H1 (cell line): ENCODE results near the gene PDIA3. TPM values are rescaled to one million over a fixed set of nuclear protein-coding genes. Genes with fewer than 3 reads are reported as not detected.

Experiments used
- CTCF ChIA-PET: fragments of 300-600 bp; sonication (Branson Sonifier 250); formaldehyde crosslinking; loops from one replicate; lab custom pipeline; 2021; ENCODE audit not compliant: partially characterized antibody; lab: Charles Lee
- POLR2A ChIA-PET: fragments of 300-600 bp; sonication (Branson Sonifier 250); formaldehyde crosslinking; loops from one replicate; lab custom pipeline; 2021; ENCODE audit warnings: inconsistent platforms; ENCODE audit not compliant: partially characterized antibody; lab: Charles Lee
- DNase-seq, 2 experiments: peaks; one replicate each; pipeline versions ENCODE4 v3.0.0 to v3.0.0-alpha.2; 2010 to 2022; ENCODE audit warnings: low spot score in 2 of 2, low read depth in 1 of 2, mixed read lengths in 1 of 2
- FAIRE-seq: peaks from 2 replicates; lab custom pipeline; 2011; peaks lifted over from hg19 to GRCh38; lab: Jason Lieb, UNC
- H2AFZ ChIP-seq: 2 replicates; pipeline ENCODE4 v1.8.1; 2012; ENCODE audit warnings: low read length, inconsistent platforms
- H2AK5ac ChIP-seq: 2 replicates; pipeline ENCODE4 v1.6.1; 2013; ENCODE audit warnings: low read depth, low read length
- H2BK120ac ChIP-seq: replicated peaks from 2 replicates; pipeline ENCODE3; 2013; ENCODE audit warnings: low read depth, low read length, inconsistent platforms
- H2BK12ac ChIP-seq: 2 replicates; pipeline ENCODE4 v1.6.1; 2013; ENCODE audit warnings: low read depth, low read length
- H2BK15ac ChIP-seq: 2 replicates; pipeline ENCODE4 v1.6.1; 2013; ENCODE audit warnings: low read length
- H2BK20ac ChIP-seq: 2 replicates; pipeline ENCODE4 v1.6.1; 2013; ENCODE audit warnings: low read length
- H2BK5ac ChIP-seq: 2 replicates; pipeline ENCODE4 v1.6.1; 2013; ENCODE audit warnings: low read depth, low read length
- H3K14ac ChIP-seq: 2 replicates; pipeline ENCODE4 v1.6.1; 2013; ENCODE audit warnings: inconsistent platforms; ENCODE audit not compliant: insufficient read length
- H3K18ac ChIP-seq: 2 replicates; pipeline ENCODE4 v1.6.1; 2013; ENCODE audit warnings: low read length; ENCODE audit errors: extremely low read depth
- H3K23ac ChIP-seq: 2 replicates; pipeline ENCODE4 v1.6.1; 2013; ENCODE audit warnings: inconsistent platforms; ENCODE audit not compliant: insufficient read length
- H3K23me2 ChIP-seq: 2 replicates; pipeline ENCODE4 v1.6.1; 2013; ENCODE audit warnings: low read depth, low read length
- H3K27ac ChIP-seq: 2 replicates; pipeline ENCODE4 v1.6.1; 2011; ENCODE audit warnings: low read depth, low read length, inconsistent platforms
- H3K27me3 ChIP-seq, 4 experiments: replicated peaks in 1 of 4; 1 replicate in 1 of 4; 2 replicates in 3 of 4; pipeline versions ENCODE4 v1.6.1 to v1.8.1; 2011 to 2013; ENCODE audit warnings: low read length in 3 of 4, mild to moderate bottlenecking in 3 of 4, inconsistent platforms in 2 of 4, mixed read lengths in 2 of 4, moderate library complexity in 1 of 4; ENCODE audit not compliant: control insufficient read depth in 3 of 4, insufficient read depth in 3 of 4; ENCODE audit errors: extremely low read depth in 1 of 4
- H3K36me3 ChIP-seq, 4 experiments: 2 replicates each; pipeline versions ENCODE4 v1.6.1 to v1.8.1; 2011 to 2013; ENCODE audit warnings: mild to moderate bottlenecking in 4 of 4, low read length in 3 of 4, moderate library complexity in 2 of 4, control low read depth in 1 of 4, inconsistent platforms in 1 of 4; ENCODE audit not compliant: insufficient read depth in 4 of 4, control insufficient read depth in 2 of 4
- H3K4ac ChIP-seq: replicated peaks from 2 replicates; pipeline ENCODE3; 2013; ENCODE audit warnings: low read length, low read depth, mixed read lengths, inconsistent platforms; ENCODE audit not compliant: insufficient read length
- H3K4me1 ChIP-seq, 4 experiments: replicated peaks in 1 of 4; 1 replicate in 1 of 4; 2 replicates in 3 of 4; pipeline versions ENCODE4 v1.6.1 to v1.8.1; 2011 to 2013; ENCODE audit warnings: low read length in 3 of 4, inconsistent platforms in 2 of 4, mixed read lengths in 1 of 4; ENCODE audit not compliant: insufficient read depth in 4 of 4, control insufficient read depth in 3 of 4
- H3K4me2 ChIP-seq, 2 experiments: 2 replicates each; pipeline versions ENCODE4 v1.6.1 to v1.8.1; 2011 to 2013; ENCODE audit warnings: low read depth in 2 of 2, low read length in 2 of 2, control low read depth in 1 of 2, inconsistent platforms in 1 of 2, mild to moderate bottlenecking in 1 of 2; ENCODE audit not compliant: insufficient read depth in 1 of 2
- H3K4me3 ChIP-seq, 4 experiments: fragments of 200-600, 300-600 bp in 1 of 4; sonication (generic), shearing (Covaris generic), sonication (Bioruptor Twin) in 1 of 4; 2 replicates each; pipeline versions ENCODE4 v1.5.1 to v1.8.1; 2011 to 2016; ENCODE audit warnings: low read length in 4 of 4, low read depth in 3 of 4, control low read depth in 2 of 4, inconsistent platforms in 2 of 4, mild to moderate bottlenecking in 2 of 4, mixed read lengths in 1 of 4, moderate library complexity in 1 of 4; ENCODE audit not compliant: insufficient read depth in 2 of 4; ENCODE audit errors: extremely low read depth in 1 of 4
- H3K56ac ChIP-seq: replicated peaks from 2 replicates; pipeline ENCODE3; 2013; ENCODE audit warnings: low read depth, mild to moderate bottlenecking, mixed read lengths, low read length, inconsistent platforms; ENCODE audit not compliant: insufficient read length
- H3K79me1 ChIP-seq: 2 replicates; pipeline ENCODE4 v1.6.1; 2013; ENCODE audit warnings: low read depth, low read length, control low read depth
- H3K79me2 ChIP-seq, 2 experiments: 2 replicates each; pipeline versions ENCODE4 v1.6.1 to v1.8.1; 2012 to 2013; ENCODE audit warnings: low read length in 2 of 2, mild to moderate bottlenecking in 2 of 2, inconsistent platforms in 1 of 2; ENCODE audit not compliant: insufficient read depth in 2 of 2, control insufficient read depth in 1 of 2
- H3K9ac ChIP-seq, 4 experiments: replicated peaks in 1 of 4; 1 replicate in 1 of 4; 2 replicates in 3 of 4; pipeline versions ENCODE4 v1.6.1 to v1.8.1; 2011 to 2013; ENCODE audit warnings: low read depth in 3 of 4, low read length in 3 of 4, control low read depth in 2 of 4, mild to moderate bottlenecking in 2 of 4, moderate library complexity in 2 of 4, inconsistent platforms in 1 of 4; ENCODE audit errors: extremely low read depth in 1 of 4
- H3K9me3 ChIP-seq, 2 experiments: 2 replicates each; pipeline versions ENCODE4 v1.6.1 to v1.8.1; 2012 to 2013; ENCODE audit warnings: mild to moderate bottlenecking in 2 of 2, moderate library complexity in 2 of 2, control low read depth in 1 of 2, inconsistent platforms in 1 of 2, low read depth in 1 of 2, low read length in 1 of 2, mixed read lengths in 1 of 2; ENCODE audit not compliant: insufficient read depth in 2 of 2
- H4K20me1 ChIP-seq, 2 experiments: replicated peaks in 1 of 2; 2 replicates each; pipeline versions ENCODE3 to v1.8.1; 2011 to 2013; ENCODE audit warnings: inconsistent platforms in 2 of 2, low read length in 2 of 2, mild to moderate bottlenecking in 1 of 2; ENCODE audit not compliant: insufficient read depth in 2 of 2, control insufficient read depth in 1 of 2
- H4K5ac ChIP-seq: 2 replicates; pipeline ENCODE4 v1.6.1; 2013; ENCODE audit warnings: low read length, low read depth, mixed read lengths, inconsistent platforms; ENCODE audit not compliant: insufficient read length
- H4K8ac ChIP-seq: 2 replicates; pipeline ENCODE4 v1.8.0; 2013; ENCODE audit warnings: mild to moderate bottlenecking, moderate library complexity, low read length, inconsistent platforms; ENCODE audit not compliant: insufficient read depth; ENCODE audit errors: extremely low read depth
- H4K91ac ChIP-seq: replicated peaks from 2 replicates; pipeline ENCODE3; 2013; ENCODE audit warnings: low read length, mixed read lengths, inconsistent platforms; ENCODE audit not compliant: insufficient read length
- ATF3 ChIP-seq: IDR thresholded peaks from 2 replicates; pipeline ENCODE4 v1.6.1; 2011; ENCODE audit warnings: low read depth, mild to moderate bottlenecking, low read length; ENCODE audit not compliant: insufficient read depth
- CBX8 ChIP-seq: fragments of 300-800, 300-1000 bp; sonication (generic); IDR thresholded peaks from 2 replicates; pipeline ENCODE4 v1.7.1; 2016; ENCODE audit warnings: low read depth, low read length, borderline replicate concordance
- E2F6 ChIP-seq: IDR thresholded peaks from 2 replicates; pipeline ENCODE4 v1.6.1; 2012; ENCODE audit warnings: inconsistent platforms
- GTF2F1 ChIP-seq: IDR thresholded peaks from 2 replicates; pipeline ENCODE4 v1.6.1; 2012; ENCODE audit warnings: low read depth, low read length, improper control_type of control experiment, borderline replicate concordance
- MAFK ChIP-seq: IDR thresholded peaks from 2 replicates; pipeline ENCODE4 v1.6.1; 2012; ENCODE audit warnings: low read depth, mild to moderate bottlenecking, improper control_type of control experiment, low read length
- POLR2A ChIP-seq, 2 experiments: IDR thresholded peaks; 1 replicate in 1 of 2; 2 replicates in 1 of 2; pipeline ENCODE4 v1.6.1; 2011; ENCODE audit warnings: low read depth in 2 of 2, low read length in 2 of 2, mild to moderate bottlenecking in 2 of 2; ENCODE audit errors: control extremely low read depth in 1 of 2
- RAD21 ChIP-seq, 2 experiments: IDR thresholded peaks in 1 of 2; conservative IDR thresholded peaks in 1 of 2; 2 replicates each; pipeline ENCODE4 v1.6.1; 2011; ENCODE audit warnings: low read depth in 2 of 2, low read length in 2 of 2, improper control_type of control experiment in 1 of 2, inconsistent platforms in 1 of 2, mild to moderate bottlenecking in 1 of 2, moderate library complexity in 1 of 2
- SAP30 ChIP-seq: fragments of 300-600 bp; sonication (generic); IDR thresholded peaks from 2 replicates; pipeline ENCODE4 v1.7.1; 2012; ENCODE audit warnings: low read length, moderate library complexity, mild to moderate bottlenecking, inconsistent platforms; ENCODE audit not compliant: insufficient read depth, insufficient replicate concordance
- SIRT6 ChIP-seq: IDR thresholded peaks from one replicate; pipeline ENCODE4 v1.7.1; 2012; ENCODE audit warnings: low read length, inconsistent platforms
- SRF ChIP-seq: IDR thresholded peaks from 2 replicates; pipeline ENCODE4 v1.6.1; 2011; ENCODE audit warnings: mild to moderate bottlenecking, low read depth, low read length, moderate library complexity
- TEAD4 ChIP-seq: IDR thresholded peaks from 2 replicates; pipeline ENCODE4 v1.6.1; 2012; ENCODE audit warnings: low read depth, low read length, inconsistent platforms, mixed read lengths
- WGBS, 2 experiments: shearing (Covaris generic) in 1 of 2; methylation state at CpG; one replicate each; pipeline versions ENCODE4 v1.1.6 to v1.1.7; 2013 to 2015; ENCODE audit warnings: low lambda C conversion rate in 2 of 2, mixed read lengths in 2 of 2, inconsistent platforms in 1 of 2, low coverage in 1 of 2, missing lambda C conversion rate in 1 of 2; ENCODE audit not compliant: insufficient replicate concordance in 2 of 2, insufficient coverage in 1 of 2, insufficient read length in 1 of 2; ENCODE audit errors: extremely low coverage in 1 of 2, missing lambda C conversion rate in 1 of 2; 5-methylcytosine and 5-hydroxymethylcytosine counted together
- polyA plus RNA-seq, 7 experiments: library from polyadenylated mRNA; depleted of rRNA in 3 of 7; stranded (reverse) in 5 of 7; unstranded in 2 of 7; fragments of >200 nt in 5 of 7; fragments of 200-250 nt in 2 of 7; gene quantifications; 1 replicate in 5 of 7; 2 replicates in 1 of 7; 4 replicates in 1 of 7; pipeline versions ENCODE4 v1.2.1 to v1.2.3, GENCODE V29; 2011 to 2013; ENCODE audit warnings: missing spikeins in 2 of 7, mixed read lengths in 2 of 7
- total RNA-seq: library from RNA; stranded (reverse); fragmentation: NEBNext Ultra II Directional; extraction: Animal tissue kit (Norgen Biotek cat#: 25700); gene quantifications from 2 replicates; pipeline ENCODE4 v1.2.1, GENCODE V29; 2021

PDIA3 gene
- total and polyA plus RNA-seq, 2 of the 8 experiments (the other 6 are each of a cell fraction or from before 2014, with no cell fraction given), result 90.4 to 655 TPM

- DNase-seq, result no peak
- Histone ChIP-seq H2AK5ac (no peak overlapping the region), H4K91ac (no peak overlapping the region), H4K8ac (no peak overlapping the region), H3K4me2 (no peak overlapping the region), H3K23ac (no peak overlapping the region), H2BK15ac (no peak overlapping the region), H3K23me2 (no peaks in the 10 kb centered on the region), H2BK20ac (no peak overlapping the region), H3K36me3 (no peaks in the 10 kb centered on the region; a peak in 2 of 8 replicates), H2AFZ (no peak overlapping the region), H3K27ac (no peak overlapping the region), H3K18ac (no peak overlapping the region), H3K4me3 (no peak overlapping the region), H2BK12ac (no peak overlapping the region), H3K56ac (no peak overlapping the region), H3K4me1 (no peaks in the 10 kb centered on the region), H4K5ac (no peak overlapping the region), H3K79me1 (no peaks in the 10 kb centered on the region), H3K27me3 (no peaks in the 10 kb centered on the region), H4K20me1 (no peaks in the 10 kb centered on the region), H3K9me3 (no peaks in the 10 kb centered on the region), H2BK120ac (no peak overlapping the region), H3K9ac (no peak overlapping the region), H2BK5ac (no peak overlapping the region), H3K4ac (no peak overlapping the region), H3K14ac (no peak overlapping the region), H3K79me2 (no peaks in the 10 kb centered on the region)
- ChIA-PET POLR2A (no interaction called here), CTCF (interaction anchor here (0.6 to 0.8 kb wide), 2 partner anchors 69 to 960 kb away, joined by 3 to 4 read pairs; no protein-coding TSS in a partner anchor)
- no peak for TF ChIP-seq POLR2A (IDR thresholded peaks at IDR 0.05; ENCODE audit: control extremely low read depth in 1 of 2, low read depth in 2 of 2, low read length in 2 of 2)
- TF ChIP-seq ATF3, result no peak
- TF ChIP-seq SAP30, result no peak
- no peak for TF ChIP-seq TEAD4
- no peak for TF ChIP-seq GTF2F1
- no peak for TF ChIP-seq MAFK
- TF ChIP-seq SIRT6, result no peak
- TF ChIP-seq SRF, result no peak
- TF ChIP-seq RAD21 (IDR thresholded peaks at IDR 0.05 in 1 of 2, conservative IDR thresholded peaks at IDR 0.05 in 1 of 2; ENCODE audit: low read depth in 2 of 2, low read length in 2 of 2), result no peak
- no peak for TF ChIP-seq CBX8
- TF ChIP-seq E2F6, result no peak
- WGBS, 2 experiments, result 85% methylated on average over 7 of the region's 7 CpGs; no CpG with 5 or more reads in 1 of the 2 experiments
- FAIRE-seq, result no peak
Measured at GRCh38 chr15:43702174-43702573, 44.1 kb upstream of the PDIA3 start.
